ENCODE measurements around the gene STX11. TPM values are rescaled to one million over a fixed set of nuclear protein-coding genes. Genes with fewer than 3 reads are reported as not detected.

STX11 gene
- total RNA-seq, 1 experiment from 2014 or later, result 0.17 TPM

DNA sequence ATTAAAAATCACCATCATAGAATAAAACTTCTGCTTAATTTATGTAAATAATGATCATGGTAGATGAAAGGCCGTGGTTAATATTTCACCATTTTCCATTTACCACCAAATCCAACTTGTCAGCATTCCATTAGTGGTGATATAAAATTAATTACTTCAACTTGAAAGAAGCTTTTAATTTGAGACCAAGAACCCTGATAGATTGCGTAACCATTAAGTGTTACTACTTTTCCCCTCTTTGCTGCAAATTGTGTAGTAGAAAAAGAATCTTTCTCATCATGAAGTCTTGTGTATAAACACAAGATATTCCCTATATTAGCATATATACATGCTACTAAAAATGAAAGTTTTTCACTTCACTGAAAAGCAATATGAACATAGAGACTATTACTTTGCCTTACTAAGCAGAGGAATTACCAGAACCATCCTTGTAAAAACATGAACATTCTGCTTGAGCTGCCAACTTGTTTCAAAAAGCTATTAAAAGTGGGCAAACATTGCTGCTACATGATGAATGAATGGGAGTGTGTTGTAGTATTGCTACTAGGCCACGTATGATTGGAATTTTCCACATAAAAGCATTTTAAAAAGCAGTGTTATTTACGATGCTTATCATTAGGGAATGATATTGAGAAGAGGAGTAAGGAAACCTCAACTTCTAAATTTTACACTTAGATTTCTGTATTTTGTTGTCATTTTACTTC lies 35.0 kb downstream of the STX11 start:
- no peaks in the 10 kb centered on the region for H4K20me1 ChIP-seq (ENCODE audit: insufficient read depth)
- no peaks in the 10 kb centered on the region for H3K36me3 ChIP-seq (ENCODE audit: low read depth)
- H3K27me3 ChIP-seq (ENCODE audit: insufficient read depth, low read depth), result no peaks in the 10 kb centered on the region
- H3F3A ChIP-seq (ENCODE audit: insufficient read depth, low read depth), result no peaks in the 10 kb centered on the region
- no peaks in the 10 kb centered on the region for H3K9me2 ChIP-seq (ENCODE audit: insufficient read depth)
- intact Hi-C loops (cut with micrococcal nuclease; ENCODE audit: unreplicated experiment), result no loop called here
- DNase-seq, result no peak
- CTCF ChIA-PET, result no interaction called here
- POLR2A ChIA-PET (ENCODE audit: unreplicated experiment), result no interaction called here
- H2AFZ ChIP-seq, result no peak overlapping the region
- H3K79me2 ChIP-seq (ENCODE audit: low read depth), result no peaks in the 10 kb centered on the region
- no peak overlapping the region for H3K4me3 ChIP-seq
- no peaks in the 10 kb centered on the region for H3K4me1 ChIP-seq (replicated peaks; ENCODE audit: insufficient read depth)
- no peak overlapping the region for H3K4me2 ChIP-seq
- BruUV-seq (replicated peaks), result no TSS peak
- no peak for TF ChIP-seq EZH2 (IDR thresholded peaks at IDR 0.05; ENCODE audit: low read depth)
- TF ChIP-seq, protein P1, sequence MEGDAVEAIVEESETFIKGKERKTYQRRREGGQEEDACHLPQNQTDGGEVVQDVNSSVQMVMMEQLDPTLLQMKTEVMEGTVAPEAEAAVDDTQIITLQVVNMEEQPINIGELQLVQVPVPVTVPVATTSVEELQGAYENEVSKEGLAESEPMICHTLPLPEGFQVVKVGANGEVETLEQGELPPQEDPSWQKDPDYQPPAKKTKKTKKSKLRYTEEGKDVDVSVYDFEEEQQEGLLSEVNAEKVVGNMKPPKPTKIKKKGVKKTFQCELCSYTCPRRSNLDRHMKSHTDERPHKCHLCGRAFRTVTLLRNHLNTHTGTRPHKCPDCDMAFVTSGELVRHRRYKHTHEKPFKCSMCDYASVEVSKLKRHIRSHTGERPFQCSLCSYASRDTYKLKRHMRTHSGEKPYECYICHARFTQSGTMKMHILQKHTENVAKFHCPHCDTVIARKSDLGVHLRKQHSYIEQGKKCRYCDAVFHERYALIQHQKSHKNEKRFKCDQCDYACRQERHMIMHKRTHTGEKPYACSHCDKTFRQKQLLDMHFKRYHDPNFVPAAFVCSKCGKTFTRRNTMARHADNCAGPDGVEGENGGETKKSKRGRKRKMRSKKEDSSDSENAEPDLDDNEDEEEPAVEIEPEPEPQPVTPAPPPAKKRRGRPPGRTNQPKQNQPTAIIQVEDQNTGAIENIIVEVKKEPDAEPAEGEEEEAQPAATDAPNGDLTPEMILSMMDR (conservative IDR thresholded peaks at IDR 0.05), result no peak
- H3K9me3 ChIP-seq (ENCODE audit: insufficient read depth, low read depth), result no peaks in the 10 kb centered on the region
- no peak overlapping the region for H3K27ac ChIP-seq

DNA sequence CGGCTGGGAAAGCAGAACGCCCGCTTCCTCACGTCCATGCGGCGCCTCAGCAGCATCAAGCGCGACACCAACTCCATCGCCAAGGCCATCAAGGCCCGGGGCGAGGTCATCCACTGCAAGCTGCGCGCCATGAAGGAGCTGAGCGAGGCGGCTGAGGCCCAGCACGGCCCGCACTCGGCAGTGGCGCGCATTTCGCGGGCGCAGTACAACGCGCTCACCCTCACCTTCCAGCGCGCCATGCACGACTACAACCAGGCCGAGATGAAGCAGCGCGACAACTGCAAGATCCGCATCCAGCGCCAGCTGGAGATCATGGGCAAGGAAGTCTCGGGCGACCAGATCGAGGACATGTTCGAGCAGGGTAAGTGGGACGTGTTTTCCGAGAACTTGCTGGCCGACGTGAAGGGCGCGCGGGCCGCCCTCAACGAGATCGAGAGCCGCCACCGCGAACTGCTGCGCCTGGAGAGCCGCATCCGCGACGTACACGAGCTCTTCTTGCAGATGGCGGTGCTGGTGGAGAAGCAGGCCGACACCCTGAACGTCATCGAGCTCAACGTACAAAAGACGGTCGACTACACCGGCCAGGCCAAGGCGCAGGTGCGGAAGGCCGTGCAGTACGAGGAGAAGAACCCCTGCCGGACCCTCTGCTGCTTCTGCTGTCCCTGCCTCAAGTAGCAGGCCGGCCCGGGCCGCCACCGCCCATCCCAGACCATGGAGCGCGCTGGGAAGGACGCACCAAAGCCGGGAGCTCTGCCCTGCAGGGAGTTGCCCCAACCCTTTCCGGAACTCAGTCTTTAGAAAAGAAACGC lies 36.7 kb downstream of the STX11 start:
- Histone ChIP-seq H3K4me1 (replicated peaks; ENCODE audit: insufficient read depth) (no peaks in the 10 kb centered on the region), H3F3A (ENCODE audit: insufficient read depth, low read depth) (no peaks in the 10 kb centered on the region), H2AFZ (no peak overlapping the region), H3K9me2 (ENCODE audit: insufficient read depth) (no peaks in the 10 kb centered on the region), H3K4me3 (no peak overlapping the region), H3K4me2 (no peak overlapping the region), H3K79me2 (ENCODE audit: low read depth) (no peaks in the 10 kb centered on the region), H3K36me3 (ENCODE audit: low read depth) (no peaks in the 10 kb centered on the region), H4K20me1 (ENCODE audit: insufficient read depth) (no peaks in the 10 kb centered on the region), H3K27ac (no peak overlapping the region), H3K27me3 (ENCODE audit: insufficient read depth, low read depth) (no peaks in the 10 kb centered on the region), H3K9me3 (ENCODE audit: insufficient read depth, low read depth) (no peaks in the 10 kb centered on the region)
- TF ChIP-seq, protein P1 (conservative IDR thresholded peaks at IDR 0.05), result no peak
- TF ChIP-seq EZH2 (IDR thresholded peaks at IDR 0.05; ENCODE audit: low read depth), result no peak
- DNase-seq, result no peak
- ChIA-PET CTCF (no interaction called here), POLR2A (ENCODE audit: unreplicated experiment) (no interaction called here)
- intact Hi-C loops (cut with micrococcal nuclease; ENCODE audit: unreplicated experiment), result no loop called here
- BruUV-seq (replicated peaks), result no TSS peak

DNA sequence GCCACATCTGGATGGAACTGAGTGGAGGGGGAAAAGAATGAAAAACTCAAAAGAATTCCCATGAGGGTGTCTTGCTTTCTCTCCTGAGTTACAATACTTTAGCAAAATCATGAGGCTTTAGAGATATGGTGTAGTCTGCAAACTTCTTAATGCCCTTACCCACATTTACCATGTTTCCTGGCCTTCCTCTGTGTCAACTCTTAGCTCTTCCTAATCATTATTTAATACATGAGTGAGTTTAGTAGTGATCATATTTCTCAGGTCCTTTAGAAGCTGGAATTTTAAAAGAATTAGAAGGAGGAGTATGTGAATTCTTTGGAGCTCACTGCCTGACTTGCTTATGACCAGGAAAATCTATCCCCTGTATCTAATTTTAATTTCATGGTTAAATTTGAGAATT lies 39.0 kb downstream of the STX11 start:
- Histone ChIP-seq H3K9me2 (ENCODE audit: insufficient read depth) (no peaks in the 10 kb centered on the region), H4K20me1 (ENCODE audit: insufficient read depth) (no peaks in the 10 kb centered on the region), H3K79me2 (ENCODE audit: low read depth) (no peaks in the 10 kb centered on the region), H3K27me3 (ENCODE audit: insufficient read depth, low read depth) (no peaks in the 10 kb centered on the region), H3K4me3 (no peak overlapping the region), H3K27ac (no peak overlapping the region), H3K9me3 (ENCODE audit: insufficient read depth, low read depth) (no peaks in the 10 kb centered on the region), H3F3A (ENCODE audit: insufficient read depth, low read depth) (no peaks in the 10 kb centered on the region), H3K36me3 (ENCODE audit: low read depth) (no peaks in the 10 kb centered on the region), H3K4me2 (no peak overlapping the region), H3K4me1 (replicated peaks; ENCODE audit: insufficient read depth) (no peaks in the 10 kb centered on the region), H2AFZ (no peak overlapping the region)
- no peak for TF ChIP-seq EZH2 (IDR thresholded peaks at IDR 0.05; ENCODE audit: low read depth)
- TF ChIP-seq, protein P1 (conservative IDR thresholded peaks at IDR 0.05), result no peak
- DNase-seq, result no peak
- POLR2A ChIA-PET (ENCODE audit: unreplicated experiment), result no interaction called here
- CTCF ChIA-PET, result no interaction called here
- intact Hi-C loops (cut with micrococcal nuclease; ENCODE audit: unreplicated experiment), result no loop called here
- BruUV-seq (replicated peaks), result no TSS peak
